Ishikawa (cell line): ENCODE data around the gene ATP9A.

Source experiments
- CEBPB ChIP-seq: IDR thresholded peaks from 2 replicates; pipeline ENCODE4 v1.6.1; 2012
- CREB1 ChIP-seq: IDR thresholded peaks from 2 replicates; pipeline ENCODE4 v1.6.1; 2012; ENCODE audit warnings: low read depth
- EGR1 ChIP-seq: IDR thresholded peaks from 2 replicates; pipeline ENCODE4 v1.6.1; 2012
- EP300 ChIP-seq: IDR thresholded peaks from 2 replicates; pipeline ENCODE4 v1.6.1; 2012; ENCODE audit warnings: borderline replicate concordance
- FOXM1 ChIP-seq: IDR thresholded peaks from 2 replicates; pipeline ENCODE4 v1.6.1; 2012; ENCODE audit warnings: low read depth, borderline replicate concordance
- NFIC ChIP-seq: IDR thresholded peaks from 2 replicates; pipeline ENCODE4 v1.6.1; 2012
- RAD21 ChIP-seq: IDR thresholded peaks from 2 replicates; pipeline ENCODE4 v1.6.1; 2012; ENCODE audit warnings: low read depth
- REST ChIP-seq: IDR thresholded peaks from 2 replicates; pipeline ENCODE4 v1.6.1; 2012; ENCODE audit warnings: low read depth, mild to moderate bottlenecking
- TAF1 ChIP-seq: IDR thresholded peaks from 2 replicates; pipeline ENCODE4 v1.6.1; 2012; ENCODE audit warnings: low read depth, mild to moderate bottlenecking
- TCF12 ChIP-seq: IDR thresholded peaks from 2 replicates; pipeline ENCODE4 v1.6.1; 2012; ENCODE audit warnings: low read depth
- TEAD4 ChIP-seq: IDR thresholded peaks from 2 replicates; pipeline ENCODE4 v1.6.1; 2012
- YY1 ChIP-seq: IDR thresholded peaks from 2 replicates; pipeline ENCODE4 v1.6.1; 2012; ENCODE audit warnings: low read depth
- ZBTB7A ChIP-seq: IDR thresholded peaks from 2 replicates; pipeline ENCODE4 v1.6.1; 2012; ENCODE audit warnings: low read depth
- TF ChIP-seq, protein P1 (sequence below): IDR thresholded peaks from 2 replicates; pipeline ENCODE4 v1.6.1; 2012
- TF ChIP-seq, protein P2 (sequence below): IDR thresholded peaks from 2 replicates; pipeline ENCODE4 v1.6.1; 2012

Gene ATP9A

GRCh38 chr20:51736947-51737346, 31.2 kb downstream of the ATP9A start:
- TF ChIP-seq YY1 (no peak), NFIC (no peak), TAF1 (no peak), TCF12 (no peak), TEAD4 (no peak), CEBPB (no peak), FOXM1 (no peak), RAD21 (no peak), ZBTB7A (no peak), REST (no peak), CREB1 (no peak), EP300 (no peak)
- TF ChIP-seq, protein P1, sequence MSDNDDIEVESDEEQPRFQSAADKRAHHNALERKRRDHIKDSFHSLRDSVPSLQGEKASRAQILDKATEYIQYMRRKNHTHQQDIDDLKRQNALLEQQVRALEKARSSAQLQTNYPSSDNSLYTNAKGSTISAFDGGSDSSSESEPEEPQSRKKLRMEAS, result no peak
- TF ChIP-seq, protein P2, sequence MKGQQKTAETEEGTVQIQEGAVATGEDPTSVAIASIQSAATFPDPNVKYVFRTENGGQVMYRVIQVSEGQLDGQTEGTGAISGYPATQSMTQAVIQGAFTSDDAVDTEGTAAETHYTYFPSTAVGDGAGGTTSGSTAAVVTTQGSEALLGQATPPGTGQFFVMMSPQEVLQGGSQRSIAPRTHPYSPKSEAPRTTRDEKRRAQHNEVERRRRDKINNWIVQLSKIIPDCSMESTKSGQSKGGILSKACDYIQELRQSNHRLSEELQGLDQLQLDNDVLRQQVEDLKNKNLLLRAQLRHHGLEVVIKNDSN, result no peak

GRCh38 chr20:51735728-51736600, 32.2 kb downstream of the ATP9A start:
- TF ChIP-seq CREB1 (no peak), ZBTB7A (no peak), RAD21 (no peak), EGR1 (no peak), YY1 (no peak), REST (no peak), EP300 (no peak), NFIC (no peak), FOXM1 (no peak), CEBPB (no peak), TAF1 (no peak), TEAD4 (no peak), TCF12 (no peak)
- TF ChIP-seq, protein P1, result no peak
- TF ChIP-seq, protein P2, result no peak

DNA sequence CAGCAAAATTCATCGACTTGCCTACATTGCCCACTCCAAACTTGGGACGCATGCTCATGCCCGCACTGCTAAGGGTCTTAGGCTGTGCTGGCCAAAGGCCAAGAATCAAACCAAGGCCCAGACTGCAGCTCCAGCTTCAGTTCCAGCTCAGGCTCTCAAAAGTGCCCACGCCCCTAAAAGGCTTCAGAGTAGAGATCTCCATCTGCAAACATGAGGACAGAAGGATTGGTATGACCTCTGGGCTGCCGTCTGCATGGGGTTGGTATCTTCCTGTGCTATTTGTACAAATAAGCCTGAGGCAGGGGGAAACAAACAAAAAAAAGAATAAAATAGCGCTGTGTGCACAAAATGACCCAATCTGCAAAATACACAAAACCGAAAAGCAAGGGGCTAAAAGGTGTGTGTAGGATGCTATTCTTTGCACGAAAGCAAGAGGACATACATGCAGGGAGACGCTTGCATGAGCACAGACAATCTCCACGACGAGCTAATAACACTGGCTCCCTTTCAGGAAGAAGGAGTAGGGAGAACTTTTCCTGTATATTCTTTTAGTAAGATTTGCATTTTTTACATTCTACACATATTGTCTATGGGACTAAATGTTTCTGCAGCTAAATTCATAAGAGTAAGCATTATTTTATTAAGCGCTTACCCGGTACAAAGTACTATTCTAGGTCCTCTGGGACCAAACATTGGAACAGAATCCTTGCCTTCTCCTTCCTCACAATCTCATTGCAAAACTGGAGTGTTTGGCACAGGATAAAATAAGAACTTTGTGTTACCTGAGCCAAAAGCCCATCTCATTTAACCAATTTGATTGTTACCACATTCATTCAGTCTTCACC, 33.1 kb downstream of the ATP9A start:
- TF ChIP-seq RAD21, result no peak
- no peak for TF ChIP-seq NFIC
- TF ChIP-seq FOXM1, result no peak
- TF ChIP-seq EGR1, result no peak
- TF ChIP-seq YY1, result no peak
- no peak for TF ChIP-seq ZBTB7A

DNA sequence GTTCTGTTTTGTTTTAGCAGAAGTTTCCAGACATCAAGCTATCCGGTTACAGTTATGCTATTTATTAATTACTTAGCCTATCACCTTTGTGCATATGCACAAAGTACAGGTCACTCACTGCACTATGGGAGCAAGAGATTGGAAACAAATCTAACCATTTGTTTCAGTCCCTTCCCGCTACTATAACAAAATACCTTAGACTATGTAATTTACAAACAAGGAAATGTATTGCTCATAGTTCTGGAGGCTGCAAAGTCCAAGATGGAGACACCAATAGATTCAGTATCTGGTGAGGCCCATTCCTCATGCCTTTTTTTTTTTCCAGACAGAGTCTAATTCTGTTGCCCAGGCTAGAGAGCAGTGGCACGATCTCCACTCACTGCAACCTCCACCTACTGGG, 35.1 kb downstream of the ATP9A start:
- no peak for TF ChIP-seq NFIC
- TF ChIP-seq FOXM1, result no peak
- TF ChIP-seq TAF1, result no peak
- TF ChIP-seq ZBTB7A, result no peak
- TF ChIP-seq, protein P1, result no peak
- TF ChIP-seq TEAD4, result no peak
- no peak for TF ChIP-seq CEBPB
- TF ChIP-seq REST, result no peak
